Germinal center (tissue), 1 donor: Measurements from ENCODE around the gene FOXC2.

Experiments
- DNase-seq: peaks from one replicate; pipeline ENCODE4 v3.0.0; 2012; ENCODE audit warnings: mixed read lengths, low spot score

Gene FOXC2

DNA sequence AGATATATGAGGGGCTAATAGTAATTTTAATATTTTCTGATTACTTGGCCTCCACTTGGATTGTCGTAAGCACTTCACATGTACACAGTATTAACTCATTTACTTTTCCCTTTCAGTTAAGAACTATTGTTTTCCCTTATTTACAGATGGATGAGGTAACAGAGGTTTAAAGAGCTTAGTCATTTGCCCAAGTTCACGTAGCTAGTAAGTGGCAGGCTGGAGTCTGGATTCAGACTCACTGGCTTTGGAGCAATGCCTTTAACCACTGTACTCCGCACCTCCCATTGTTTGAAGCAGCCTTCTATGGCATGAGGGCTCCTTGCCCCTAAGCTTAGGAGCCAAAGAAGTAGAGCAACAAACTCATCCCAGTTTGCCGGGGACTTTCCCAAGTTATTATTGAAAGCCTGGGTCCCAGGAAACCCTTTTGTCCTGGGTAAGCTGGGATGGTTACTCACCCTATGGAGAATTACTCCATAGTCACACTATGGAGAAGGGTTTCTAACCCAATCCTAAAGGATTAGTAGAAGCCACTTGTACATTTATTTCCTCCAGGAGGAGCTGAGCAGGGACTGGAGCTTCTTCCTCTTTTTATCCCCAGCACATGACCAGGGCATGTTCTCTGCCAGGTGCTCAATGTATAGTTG lies 24.0 kb downstream of the FOXC2 start:
- no peak for DNase-seq

- no peak for DNase-seq
Measured at GRCh38 chr16:86591270-86591669, 24.6 kb downstream of the FOXC2 start.

DNA sequence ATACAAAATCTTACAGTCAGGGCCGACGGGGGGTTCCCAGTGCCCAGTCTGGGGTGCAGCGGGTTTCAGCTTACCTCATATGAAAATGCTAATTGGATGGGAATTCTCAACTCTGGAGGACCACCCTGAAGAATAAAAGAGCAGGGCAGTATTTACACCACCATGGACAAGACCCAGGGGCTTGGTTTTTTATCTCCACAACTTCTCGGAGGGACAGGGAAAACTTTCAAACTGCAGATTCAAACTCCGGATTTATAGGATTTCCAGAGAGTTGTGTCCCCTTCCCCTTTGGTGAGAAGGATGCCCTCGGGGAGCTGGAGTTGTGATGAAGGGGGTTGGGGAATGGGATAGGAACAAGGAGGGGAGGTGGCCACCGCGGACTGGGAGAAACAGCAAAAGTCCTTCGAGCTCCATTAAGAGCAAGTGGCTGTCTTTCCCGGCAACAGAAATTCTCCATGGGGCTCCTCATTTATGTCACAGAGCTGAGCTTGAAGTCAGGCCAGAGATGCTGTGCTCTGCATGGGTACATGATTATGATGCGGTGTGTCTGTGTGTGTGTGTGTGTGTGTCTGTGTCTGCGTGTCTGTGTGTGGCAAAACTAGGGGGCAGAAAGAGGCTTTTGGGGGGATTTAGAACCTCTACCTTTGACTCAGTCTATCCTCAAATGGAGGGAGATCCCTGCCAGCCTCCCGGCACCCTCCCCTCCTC lies 27.4 kb downstream of the FOXC2 start:
- no peak for DNase-seq

- DNase-seq = no peak
Measured at GRCh38 chr16:86594721-86595120, 28.1 kb downstream of the FOXC2 start.

DNA sequence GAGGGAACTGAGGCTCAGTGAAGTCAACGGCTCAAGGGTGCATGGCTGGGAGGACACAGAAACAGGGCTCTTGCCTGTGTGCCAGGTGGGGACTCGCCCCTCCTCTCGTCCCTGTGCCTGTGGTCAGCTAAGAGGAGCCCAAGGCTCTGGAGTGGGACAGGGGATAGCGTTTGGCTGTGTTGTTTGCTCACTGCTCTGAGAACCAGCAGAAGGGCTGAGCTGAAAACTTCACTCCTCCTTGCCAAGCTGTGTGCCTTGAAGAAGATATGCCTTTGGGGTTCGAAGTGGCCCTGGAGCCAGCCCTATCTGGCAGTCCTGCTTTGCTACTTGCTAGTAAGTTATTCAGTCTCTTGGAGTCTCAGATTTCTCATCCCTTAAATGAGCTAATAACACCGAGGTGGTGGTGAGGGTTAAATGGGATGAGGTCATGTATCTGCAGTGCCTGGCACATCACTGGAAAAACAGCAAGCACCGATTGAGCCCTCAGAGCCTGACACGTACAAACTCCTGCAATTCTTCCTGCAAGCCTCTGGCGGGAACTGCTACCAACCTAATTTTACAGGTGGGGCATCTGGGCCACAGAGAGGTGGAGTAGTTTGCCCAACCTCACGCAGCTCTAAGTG lies 29.5 kb downstream of the FOXC2 start:
- DNase-seq = no peak

- DNase-seq = no peak
Measured at GRCh38 chr16:86597126-86597879, 30.7 kb downstream of the FOXC2 start.

GRCh38 chr16:86597880-86598606 lies 31.4 kb downstream of the FOXC2 start:
- no peak for DNase-seq

- no peak for DNase-seq
Measured at GRCh38 chr16:86598607-86599565, 32.3 kb downstream of the FOXC2 start.

GRCh38 chr16:86601356-86601755 lies 34.7 kb downstream of the FOXC2 start:
- DNase-seq = no peak

GRCh38 chr16:86602521-86602920 lies 35.9 kb downstream of the FOXC2 start:
- DNase-seq = no peak

- peak; percentile 68 for DNase-seq
Measured at GRCh38 chr16:86604436-86605193, 38.0 kb downstream of the FOXC2 start.

GRCh38 chr16:86605950-86606349 lies 39.3 kb downstream of the FOXC2 start:
- no peak for DNase-seq

DNA sequence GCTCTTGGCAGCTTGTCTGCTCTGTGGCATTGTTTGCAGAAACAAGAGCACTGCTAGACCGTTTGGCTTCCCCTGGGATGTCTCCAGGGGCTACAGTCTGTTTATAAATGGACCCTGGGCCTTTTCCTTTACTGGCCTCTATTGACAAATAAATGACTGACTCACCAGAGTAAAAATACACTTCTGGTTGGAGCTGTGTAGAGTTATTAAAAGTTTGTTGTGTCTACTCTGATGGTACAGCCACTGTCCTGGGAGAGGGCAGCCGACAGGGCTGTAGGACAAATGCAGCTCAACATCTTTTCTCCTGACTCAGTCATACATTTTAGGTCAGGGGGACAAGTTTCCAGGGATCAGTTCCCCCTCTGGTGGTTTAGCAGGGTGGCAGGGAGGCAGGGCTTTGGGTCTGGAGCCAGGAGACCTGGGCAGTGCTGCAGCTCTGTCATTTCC lies 41.7 kb downstream of the FOXC2 start:
- DNase-seq = no peak

- DNase-seq = no peak
Measured at GRCh38 chr16:86609115-86609514, 42.5 kb downstream of the FOXC2 start.

DNA sequence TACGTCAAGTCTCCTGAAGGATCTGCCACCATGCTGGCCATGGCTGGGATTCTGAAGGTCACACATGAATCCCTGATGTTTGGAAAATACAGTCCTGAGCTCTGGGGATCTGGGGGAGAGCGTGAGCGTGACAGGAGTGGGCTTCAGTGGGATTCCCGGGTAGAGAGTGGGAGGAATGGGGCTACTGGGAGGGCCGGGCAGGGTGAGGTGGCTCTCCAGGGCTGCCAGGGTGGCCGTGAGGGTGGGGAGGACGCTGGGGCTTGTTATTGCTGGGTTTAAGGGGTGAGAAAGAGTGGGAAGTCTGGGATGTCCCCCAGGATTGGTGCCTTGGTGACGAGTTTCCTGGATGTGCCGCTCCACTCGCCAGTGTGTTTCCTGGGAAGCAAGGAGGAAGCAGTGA lies 43.0 kb downstream of the FOXC2 start:
- DNase-seq = no peak

DNA sequence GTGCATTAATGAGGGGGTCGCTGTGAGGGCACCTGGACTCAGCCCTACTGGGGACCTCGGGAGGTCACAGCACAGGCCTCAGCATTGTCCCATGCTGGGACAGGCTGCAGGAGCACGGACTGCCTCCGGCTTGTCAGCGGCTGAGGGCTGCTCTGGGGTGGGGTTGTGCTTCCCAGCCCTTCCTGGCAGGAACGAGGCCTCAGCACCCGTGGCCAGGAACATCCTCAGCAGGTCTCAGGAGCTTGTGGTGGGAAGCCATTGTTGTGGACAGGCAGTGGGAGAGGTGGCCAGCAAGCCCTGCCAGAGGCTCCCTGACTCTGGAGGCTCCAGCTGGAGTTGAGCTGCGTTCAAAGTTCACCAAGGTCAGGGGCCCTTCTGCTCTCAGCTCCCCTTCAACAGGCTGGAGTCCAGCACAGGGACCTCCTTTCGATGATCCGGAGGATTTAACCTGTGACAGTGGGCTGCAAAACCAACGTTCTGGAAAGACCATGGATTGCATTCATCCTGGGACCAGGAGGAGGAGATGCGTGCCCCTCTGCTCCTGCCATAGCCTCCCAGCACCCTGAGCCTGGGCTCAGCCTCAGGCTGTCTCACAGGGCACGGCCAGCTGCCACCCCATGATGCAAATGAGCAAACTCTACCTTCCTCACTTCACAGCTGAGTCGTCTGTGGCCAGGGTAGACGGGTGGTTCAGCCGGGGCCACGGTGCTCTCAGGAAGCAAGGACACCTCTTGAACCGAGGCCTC lies 44.3 kb downstream of the FOXC2 start:
- no peak for DNase-seq

GRCh38 chr16:86611525-86611855 lies 44.9 kb downstream of the FOXC2 start:
- DNase-seq = no peak

DNA sequence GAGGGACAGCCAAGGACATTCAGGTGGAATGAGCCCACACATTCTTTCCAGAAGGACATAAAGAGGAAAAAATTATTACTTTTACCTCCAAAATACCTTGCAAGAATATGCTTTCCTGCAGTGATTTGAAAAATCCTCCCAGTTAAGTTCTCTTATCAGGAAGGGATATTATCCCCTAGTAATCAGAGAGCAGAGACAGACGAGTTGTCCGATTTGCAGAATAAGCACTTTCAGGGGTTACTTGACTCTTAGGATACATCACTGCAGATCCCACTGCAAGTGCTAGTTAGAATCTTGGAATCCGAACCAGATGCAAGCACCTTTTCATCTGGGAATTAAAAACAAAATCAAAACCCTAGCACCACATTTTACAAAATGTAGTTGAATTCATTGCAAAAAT lies 45.3 kb downstream of the FOXC2 start:
- DNase-seq = no peak

DNA sequence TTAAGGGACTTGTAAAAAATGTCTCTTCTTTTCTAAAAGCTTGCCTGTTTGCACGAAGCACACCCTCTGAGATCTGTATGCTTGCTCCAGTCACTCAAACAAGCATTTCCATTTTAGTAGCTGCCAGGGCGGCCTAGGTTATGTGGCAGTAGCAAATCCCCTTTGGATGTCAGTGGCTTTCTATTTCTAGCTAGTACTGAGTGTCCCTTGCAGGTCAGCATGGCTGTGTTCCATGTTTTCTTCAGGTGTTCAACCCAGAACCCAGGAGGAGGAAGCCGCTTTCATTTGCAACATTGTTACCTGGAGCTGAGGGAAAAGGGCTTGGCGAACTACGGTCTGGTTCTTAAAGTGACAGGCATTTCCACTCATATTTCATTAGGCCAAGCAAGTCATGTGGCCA lies 48.1 kb downstream of the FOXC2 start:
- no peak for DNase-seq
